K562 (cell line): ENCODE data around the gene MAP4. TPM values are rescaled to one million over a fixed set of nuclear protein-coding genes. Genes with fewer than 3 reads are reported as not detected.
A peak's percentile ranks its signal among the peaks of the same experiment; 100 is the strongest.

ENCODE experiments used
- ATAC-seq: fragments of 200-7000 bp; cut with Tn5 transposase; 3 replicates; pipeline ENCODE4 v1.9.1; 2020; ENCODE audit warnings: moderate library complexity
- BruUV-seq: library from RNA; stranded (reverse); fragments of 400-500 nt; replicated peaks from 2 replicates; lab custom pipeline; 2021; lab: Mats Ljungman, UMichigan
- CTCF ChIA-PET: fragments of 300-600 bp; formaldehyde crosslinking; extraction: SDS; loops from one replicate; lab custom pipeline; 2021; ENCODE audit warnings: low intra/inter-chr PET ratio; lab: Yijun Ruan, JAX
- POLR2A ChIA-PET: fragments of 300-600, 350-650 bp; sonication (Branson Sonifier 250); formaldehyde crosslinking; extraction: SDS; loops from one replicate; lab custom pipeline; 2021; ENCODE audit warnings: antibody characterized with exemption, inconsistent platforms; lab: Yijun Ruan, JAX
- DNase-seq, 4 experiments: peaks; one replicate each; pipeline versions ENCODE4 v3.0.0 to v3.0.0-alpha.2; 2011 to 2018; ENCODE audit warnings: low spot score in 3 of 4, mixed read lengths in 3 of 4; ENCODE audit errors: extremely low read depth in 1 of 4
- FAIRE-seq: peaks from 2 replicates; lab custom pipeline; 2011; peaks lifted over from hg19 to GRCh38; lab: Jason Lieb, UNC
- H2AFZ ChIP-seq: 2 replicates; pipeline ENCODE4 v1.6.0; 2011; ENCODE audit warnings: low read depth, low read length, control low read depth, inconsistent platforms
- H3K27ac ChIP-seq: fragments of 200-600 bp; 3 replicates; pipeline ENCODE4 v1.8.0; 2011; ENCODE audit warnings: low read depth, mild to moderate bottlenecking, control low read depth, inconsistent platforms, low read length, moderate library complexity, mixed read lengths; ENCODE audit errors: extremely low read depth
- H3K27me3 ChIP-seq, 2 experiments: fragments of 300-600 bp in 1 of 2; 2 replicates in 1 of 2; 3 replicates in 1 of 2; pipeline versions ENCODE4 v1.6.0 to v1.8.0; 2011; ENCODE audit warnings: inconsistent platforms in 2 of 2, low read length in 2 of 2, mild to moderate bottlenecking in 1 of 2, mixed read lengths in 1 of 2, moderate library complexity in 1 of 2; ENCODE audit not compliant: control insufficient read depth in 2 of 2, insufficient read depth in 2 of 2
- H3K36me3 ChIP-seq: fragments of 300-600 bp; 3 replicates; pipeline ENCODE4 v1.8.0; 2011; ENCODE audit warnings: mild to moderate bottlenecking, low read length, inconsistent platforms; ENCODE audit not compliant: control insufficient read depth, insufficient read depth
- H3K4me1 ChIP-seq, 2 experiments: fragments of 200-600 bp in 1 of 2; replicated peaks in 1 of 2; 2 replicates in 1 of 2; 3 replicates in 1 of 2; pipeline versions ENCODE4 v1.5.1 to v1.8.0; 2011; ENCODE audit warnings: inconsistent platforms in 2 of 2, low read length in 2 of 2, mild to moderate bottlenecking in 1 of 2, mixed read lengths in 1 of 2, moderate library complexity in 1 of 2; ENCODE audit not compliant: control insufficient read depth in 2 of 2, insufficient read depth in 2 of 2
- H3K4me2 ChIP-seq: 2 replicates; pipeline ENCODE4 v1.6.1; 2011; ENCODE audit warnings: low read length, control low read depth, inconsistent platforms, mixed read lengths; ENCODE audit not compliant: insufficient read depth
- H3K4me3 ChIP-seq: fragments of 200-600 bp; sonication (generic), shearing (Covaris generic); 2 replicates; pipeline ENCODE4 v1.5.1; 2016; ENCODE audit warnings: control low read depth, inconsistent platforms
- H3K79me2 ChIP-seq: fragments of 200-600 bp; 3 replicates; pipeline ENCODE4 v1.8.0; 2011; ENCODE audit warnings: low read length, inconsistent platforms; ENCODE audit not compliant: control insufficient read depth, insufficient read depth
- H3K9ac ChIP-seq, 2 experiments: 2 replicates each; pipeline versions ENCODE4 v1.6.0 to v1.6.1; 2011; ENCODE audit warnings: low read depth in 2 of 2, low read length in 2 of 2, control low read depth in 1 of 2, inconsistent platforms in 1 of 2, mild to moderate bottlenecking in 1 of 2, mixed read lengths in 1 of 2; ENCODE audit not compliant: insufficient read depth in 1 of 2
- H3K9me1 ChIP-seq: one replicate; pipeline ENCODE4 v1.6.0; 2011; ENCODE audit warnings: inconsistent platforms, mild to moderate bottlenecking, low read length, moderate library complexity; ENCODE audit not compliant: control insufficient read depth, insufficient read depth
- H3K9me3 ChIP-seq: replicated peaks from 2 replicates; pipeline ENCODE4 v1.5.1; 2011; ENCODE audit warnings: low read depth, low read length, inconsistent platforms; ENCODE audit not compliant: control insufficient read depth, insufficient read depth
- H4K20me1 ChIP-seq: replicated peaks from 2 replicates; pipeline ENCODE4 v1.6.1; 2011; ENCODE audit warnings: low read length, inconsistent platforms, mixed read lengths; ENCODE audit not compliant: control insufficient read depth, insufficient read depth
- ATF3 ChIP-seq, 2 experiments: fragments of 450-650 bp in 1 of 2; sonication (generic) in 1 of 2; formaldehyde crosslinking in 1 of 2; IDR thresholded peaks in 1 of 2; conservative IDR thresholded peaks in 1 of 2; 2 replicates each; pipeline versions ENCODE4 v1.6.1 to v1.8.1; 2016 to 2023; ENCODE audit warnings: mild to moderate bottlenecking in 2 of 2, moderate library complexity in 2 of 2, inconsistent platforms in 1 of 2, missing genetic modification reagents in 1 of 2
- CEBPG ChIP-seq, 3 experiments: fragments of 200-800 bp in 1 of 3; sonication (Bioruptor generic) in 1 of 3; sonication (generic) in 1 of 3; formaldehyde crosslinking in 1 of 3; IDR thresholded peaks in 2 of 3; conservative IDR thresholded peaks in 1 of 3; 2 replicates each; pipeline versions ENCODE4 v1.6.1 to v1.8.0; 2016 to 2022; ENCODE audit warnings: missing compliant biosample characterization in 2 of 3, missing genetic modification characterization in 2 of 3, mild to moderate bottlenecking in 1 of 3, missing genetic modification reagents in 1 of 3
- JUND ChIP-seq, 2 experiments: IDR thresholded peaks; 2 replicates in 1 of 2; 3 replicates in 1 of 2; pipeline ENCODE4 v1.6.1; 2011; ENCODE audit warnings: borderline replicate concordance in 2 of 2, low read depth in 2 of 2, low read length in 2 of 2, improper control_type of control experiment in 1 of 2, missing biosample characterization in 1 of 2, missing genetic modification characterization in 1 of 2, missing genetic modification reagents in 1 of 2
- YY1 ChIP-seq, 3 experiments: IDR thresholded peaks; 2 replicates each; pipeline ENCODE4 v1.6.1; 2011; ENCODE audit warnings: low read length in 2 of 3, mild to moderate bottlenecking in 2 of 3, moderate library complexity in 2 of 3, borderline replicate concordance in 1 of 3, control low read depth in 1 of 3, low read depth in 1 of 3; ENCODE audit not compliant: insufficient read depth in 3 of 3, insufficient replicate concordance in 2 of 3, control insufficient read depth in 1 of 3, insufficient read length in 1 of 3; ENCODE audit errors: extremely low read depth in 1 of 3
- WGBS: fragments of 100-300 bp; shearing (Covaris generic); methylation state at CpG from one replicate; pipeline ENCODE4 v1.1.6; 2016; ENCODE audit warnings: low coverage, mixed read lengths; ENCODE audit not compliant: insufficient coverage; ENCODE audit errors: missing lambda C conversion rate; 5-methylcytosine and 5-hydroxymethylcytosine counted together
- in situ Hi-C: fragments of 300-500 bp; cut with MboI; formaldehyde crosslinking; loops from 4 replicates; pipeline ENCODE4 v1.15.0; 2018; ENCODE audit warnings: inconsistent platforms, mixed read lengths
- intact Hi-C: fragments of 100-400 bp; cut with micrococcal nuclease; formaldehyde crosslinking; loops from 2 replicates; pipeline ENCODE4 v1.14.2; 2022
- polyA plus RNA-seq, 8 experiments: library from polyadenylated mRNA; depleted of rRNA in 4 of 8; stranded (reverse) in 5 of 8; unstranded in 3 of 8; fragments of >200 nt; fragmentation: Nextera tagmentation in 2 of 8; fragmentation: Illumina TruSeq in 1 of 8; extraction: Ambion mirVana in 2 of 8; extraction: Trizol in 1 of 8; gene quantifications; 2 replicates each; pipeline versions ENCODE4 v1.2.1 to v1.2.3, GENCODE V29; 2011 to 2014; ENCODE audit warnings: inconsistent platforms in 1 of 8, missing spikeins in 1 of 8
- total RNA-seq, 7 experiments: library from RNA; depleted of rRNA in 6 of 7; stranded (reverse); fragments of >200 nt in 6 of 7; fragmentation: Illumina TruSeq in 2 of 7; extraction: Trizol in 2 of 7; gene quantifications; 2 replicates each; pipeline versions ENCODE4 v1.2.1 to v1.2.3, GENCODE V29; 2011 to 2021; ENCODE audit warnings: low replicate concordance in 1 of 7
- TF ChIP-seq, protein P1 (sequence below): fragments of 450-650 bp; IDR thresholded peaks from 2 replicates; pipeline ENCODE4 v1.6.1; 2017; ENCODE audit warnings: antibody characterized with exemption, mild to moderate bottlenecking

Gene MAP4
- total and polyA plus RNA-seq, 9 of the 15 experiments (the other 6 are each of a cell fraction or from before 2014, with no cell fraction given): 13.3 to 141 (median 36.8) TPM

GRCh38 chr3:48018841-48019240, 2.6 kb upstream of the MAP4 start:
- intact Hi-C loops (loop anchor here (5.0 kb wide), 1 partner anchor 68 kb away; no protein-coding TSS in a partner anchor), in situ Hi-C loops (no loop called here)
- ChIA-PET CTCF (no interaction called here), POLR2A (interaction anchor here (1.3 kb wide), 1 partner anchor 9 kb away, joined by 10 read pairs; no protein-coding TSS in a partner anchor)
- Histone ChIP-seq H3K27ac (no peak overlapping the region), H3K27me3 (no peaks in the 10 kb centered on the region), H2AFZ (no peak overlapping the region), H3K4me3 (no peak overlapping the region)
- DNase-seq: no peak
- no TSS peak for BruUV-seq
- TF ChIP-seq YY1 (IDR thresholded peaks at IDR 0.05; ENCODE audit: borderline replicate concordance in 1 of 3, control insufficient read depth in 1 of 3, extremely low read depth in 1 of 3, insufficient read depth in 3 of 3, insufficient read length in 1 of 3, insufficient replicate concordance in 2 of 3, low read depth in 1 of 3, low read length in 2 of 3) (no peak), JUND (IDR thresholded peaks at IDR 0.05; ENCODE audit: borderline replicate concordance, low read depth, low read length) (peak; percentile 2; the same call in 1 of the 2 replicates), JUND (tag; IDR thresholded peaks at IDR 0.05; ENCODE audit: borderline replicate concordance, low read depth, low read length) (no peak), ATF3 (IDR thresholded peaks at IDR 0.05) (peak; percentile 71), ATF3 (CRISPR knock-in tag; conservative IDR thresholded peaks at IDR 0.05) (no peak), CEBPG (CRISPR knock-in tag; IDR thresholded peaks at IDR 0.05) (no peak), CEBPG (tag; conservative IDR thresholded peaks at IDR 0.05 in 1 of 2, IDR thresholded peaks at IDR 0.05 in 1 of 2) (peak in 1 of 2 experiments; percentile 82; a peak in 2 of 4 replicates)
- TF ChIP-seq, protein P1, sequence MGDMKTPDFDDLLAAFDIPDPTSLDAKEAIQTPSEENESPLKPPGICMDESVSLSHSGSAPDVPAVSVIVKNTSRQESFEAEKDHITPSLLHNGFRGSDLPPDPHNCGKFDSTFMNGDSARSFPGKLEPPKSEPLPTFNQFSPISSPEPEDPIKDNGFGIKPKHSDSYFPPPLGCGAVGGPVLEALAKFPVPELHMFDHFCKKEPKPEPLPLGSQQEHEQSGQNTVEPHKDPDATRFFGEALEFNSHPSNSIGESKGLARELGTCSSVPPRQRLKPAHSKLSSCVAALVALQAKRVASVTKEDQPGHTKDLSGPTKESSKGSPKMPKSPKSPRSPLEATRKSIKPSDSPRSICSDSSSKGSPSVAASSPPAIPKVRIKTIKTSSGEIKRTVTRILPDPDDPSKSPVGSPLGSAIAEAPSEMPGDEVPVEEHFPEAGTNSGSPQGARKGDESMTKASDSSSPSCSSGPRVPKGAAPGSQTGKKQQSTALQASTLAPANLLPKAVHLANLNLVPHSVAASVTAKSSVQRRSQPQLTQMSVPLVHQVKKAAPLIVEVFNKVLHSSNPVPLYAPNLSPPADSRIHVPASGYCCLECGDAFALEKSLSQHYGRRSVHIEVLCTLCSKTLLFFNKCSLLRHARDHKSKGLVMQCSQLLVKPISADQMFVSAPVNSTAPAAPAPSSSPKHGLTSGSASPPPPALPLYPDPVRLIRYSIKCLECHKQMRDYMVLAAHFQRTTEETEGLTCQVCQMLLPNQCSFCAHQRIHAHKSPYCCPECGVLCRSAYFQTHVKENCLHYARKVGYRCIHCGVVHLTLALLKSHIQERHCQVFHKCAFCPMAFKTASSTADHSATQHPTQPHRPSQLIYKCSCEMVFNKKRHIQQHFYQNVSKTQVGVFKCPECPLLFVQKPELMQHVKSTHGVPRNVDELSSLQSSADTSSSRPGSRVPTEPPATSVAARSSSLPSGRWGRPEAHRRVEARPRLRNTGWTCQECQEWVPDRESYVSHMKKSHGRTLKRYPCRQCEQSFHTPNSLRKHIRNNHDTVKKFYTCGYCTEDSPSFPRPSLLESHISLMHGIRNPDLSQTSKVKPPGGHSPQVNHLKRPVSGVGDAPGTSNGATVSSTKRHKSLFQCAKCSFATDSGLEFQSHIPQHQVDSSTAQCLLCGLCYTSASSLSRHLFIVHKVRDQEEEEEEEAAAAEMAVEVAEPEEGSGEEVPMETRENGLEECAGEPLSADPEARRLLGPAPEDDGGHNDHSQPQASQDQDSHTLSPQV: 0 out of 2 replicates have a peak, but pooled peaks have one; percentile 38
- TF ChIP-seq, all 486 proteins: peak for 4
- Histone ChIP-seq H3K4me2 (no peak overlapping the region), H3K36me3 (no peaks in the 10 kb centered on the region), H3K9ac (no peak overlapping the region), H3K9me1 (no peaks in the 10 kb centered on the region), H3K9me3 (no peaks in the 10 kb centered on the region), H3K4me1 (peaks cover 7 to 31% of the 10 kb centered on the region in 2 experiments; a peak in 4 of 5 replicates), H3K79me2 (peaks cover 82% of the 10 kb centered on the region), H4K20me1 (no peaks in the 10 kb centered on the region; the same call in 1 of the 2 replicates)
- ATAC-seq (no peak), FAIRE-seq (no peak)
- 71% methylated on average over 3 of the region's 3 CpGs for WGBS
